PC-3 (cell line): ENCODE data around the gene CHKA. TPM values are rescaled to one million over a fixed set of nuclear protein-coding genes. Genes with fewer than 3 reads are reported as not detected.

Experiments used
- ATAC-seq: fragments of 200-7000 bp; cut with Tn5 transposase; 2 replicates; pipeline ENCODE4 v1.9.1; 2020; ENCODE audit warnings: mild to moderate bottlenecking, moderate library complexity
- BruUV-seq: library from RNA; stranded (reverse); fragments of 400-500 nt; replicated peaks from 2 replicates; lab custom pipeline; 2021; lab: Mats Ljungman, UMichigan
- CTCF ChIA-PET: fragments of 300-600 bp; sonication (Branson Sonifier 250); formaldehyde crosslinking; loops from one replicate; lab custom pipeline; 2022; ENCODE audit warnings: antibody characterized with exemption; lab: Charles Lee
- POLR2A ChIA-PET: fragments of 300-600 bp; sonication (Branson Sonifier 250); formaldehyde crosslinking; loops from one replicate; lab custom pipeline; 2022; ENCODE audit warnings: antibody characterized with exemption; ENCODE audit not compliant: unreplicated experiment; lab: Charles Lee
- DNase-seq: peaks from one replicate; pipeline ENCODE4 v3.0.0-alpha.2; 2015
- H2AFZ ChIP-seq: fragments of 300-600 bp; sonication (generic); 2 replicates; pipeline ENCODE4 v1.6.0; 2016; ENCODE audit warnings: antibody characterized with exemption, low read length
- H3F3A ChIP-seq: fragments of 300-600 bp; sonication (generic); one replicate; pipeline ENCODE4 v1.6.0; 2017; ENCODE audit warnings: antibody characterized with exemption, low read length, control low read depth, mild to moderate bottlenecking; ENCODE audit not compliant: unreplicated experiment
- H3K27ac ChIP-seq: fragments of 300-600 bp; sonication (generic); 2 replicates; pipeline ENCODE4 v1.5.1; 2016; ENCODE audit warnings: mild to moderate bottlenecking, low read length
- H3K27me3 ChIP-seq: fragments of 300-600 bp; sonication (generic); 2 replicates; pipeline ENCODE4 v1.6.1; 2016; ENCODE audit warnings: low read length, mixed read lengths
- H3K36me3 ChIP-seq: fragments of 300-600 bp; sonication (generic); 2 replicates; pipeline ENCODE4 v1.6.1; 2016; ENCODE audit warnings: low read depth, mixed run types, low read length, mixed read lengths
- H3K4me1 ChIP-seq: fragments of 300-600 bp; sonication (generic); 2 replicates; pipeline ENCODE4 v1.5.1; 2016; ENCODE audit warnings: low read length; ENCODE audit not compliant: insufficient read depth
- H3K4me2 ChIP-seq: fragments of 300-600 bp; sonication (generic); 2 replicates; pipeline ENCODE4 v1.6.0; 2016; ENCODE audit warnings: low read length
- H3K4me3 ChIP-seq: fragments of 300-600 bp; sonication (generic); 2 replicates; pipeline ENCODE4 v1.5.1; 2016; ENCODE audit warnings: mild to moderate bottlenecking, low read length, mixed read lengths
- H3K79me2 ChIP-seq: fragments of 300-600 bp; sonication (generic); 2 replicates; pipeline ENCODE4 v1.6.1; 2017; ENCODE audit warnings: low read length, mixed read lengths
- H3K9ac ChIP-seq: fragments of 300-600 bp; sonication (generic); 2 replicates; pipeline ENCODE4 v1.6.0; 2016; ENCODE audit warnings: mild to moderate bottlenecking, low read length
- H3K9me2 ChIP-seq: fragments of 300-600 bp; sonication (generic); replicated peaks from 2 replicates; pipeline ENCODE4 v1.6.1; 2016; ENCODE audit warnings: mixed run types, low read length, mixed read lengths
- H3K9me3 ChIP-seq: fragments of 300-600 bp; sonication (generic); 2 replicates; pipeline ENCODE4 v1.6.1; 2016; ENCODE audit warnings: low read length, mixed read lengths
- H4K20me1 ChIP-seq: fragments of 300-600 bp; sonication (generic); 2 replicates; pipeline ENCODE4 v1.6.1; 2016; ENCODE audit warnings: low read length, mixed read lengths
- EZH2phosphoT487 ChIP-seq: fragments of 300-600 bp; sonication (generic); IDR thresholded peaks from 2 replicates; pipeline ENCODE4 v1.6.1; 2018; ENCODE audit warnings: mild to moderate bottlenecking, antibody characterized with exemption, low read length, borderline replicate concordance
- intact Hi-C: fragments of 100-400 bp; cut with micrococcal nuclease; formaldehyde crosslinking; loops from 2 replicates; pipeline ENCODE4 v1.9.0; 2023
- total RNA-seq: library from RNA; depleted of rRNA; stranded (reverse); fragments of >200 nt; gene quantifications from 2 replicates; pipeline ENCODE4 v1.2.3, GENCODE V29; 2014
- TF ChIP-seq, protein P1 (sequence below): fragments of 300-600 bp; sonication (generic); conservative IDR thresholded peaks from 2 replicates; pipeline ENCODE4 v1.5.1; 2017; ENCODE audit warnings: antibody characterized with exemption, low read depth, mild to moderate bottlenecking, low read length

The CHKA gene
- total RNA-seq, 1 experiment from 2014 or later, result 57.5 TPM

DNA sequence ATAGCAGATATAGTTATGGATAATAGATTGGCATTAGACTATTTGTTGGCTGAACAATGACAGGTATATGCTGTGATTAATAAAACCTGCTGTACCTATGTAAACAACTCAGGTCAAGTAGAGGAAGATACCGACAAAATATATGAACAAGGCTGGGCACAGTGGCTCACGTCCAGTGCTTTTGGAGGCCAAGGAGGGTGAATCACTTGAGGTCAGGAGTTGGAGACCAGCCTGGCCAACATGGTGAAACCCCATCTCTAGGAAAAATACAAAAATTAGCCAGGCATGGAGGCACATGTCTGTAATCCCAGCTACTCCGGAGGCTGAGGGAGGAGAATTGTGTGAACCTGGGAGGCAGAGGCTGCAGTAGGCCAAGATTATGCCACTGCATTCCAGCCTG is 14.0 kb upstream of the CHKA start:
- TF ChIP-seq EZH2phosphoT487, result no peak
- Histone ChIP-seq H3F3A (no peaks in the 10 kb centered on the region), H2AFZ (no peak overlapping the region), H3K79me2 (no peaks in the 10 kb centered on the region), H3K27ac (no peak overlapping the region), H3K4me2 (no peak overlapping the region), H3K27me3 (no peaks in the 10 kb centered on the region), H3K4me3 (no peak overlapping the region), H3K9me2 (no peaks in the 10 kb centered on the region), H4K20me1 (no peaks in the 10 kb centered on the region), H3K4me1 (no peaks in the 10 kb centered on the region), H3K9ac (no peak overlapping the region), H3K36me3 (peaks cover 7% of the 10 kb centered on the region; the same call in 1 of the 2 replicates), H3K9me3 (peaks cover 26% of the 10 kb centered on the region)
- ChIA-PET POLR2A (no interaction called here), CTCF (no interaction called here)
- no peak for ATAC-seq
- DNase-seq, result no peak
- intact Hi-C loops, result no loop called here
- no TSS peak for BruUV-seq

DNA sequence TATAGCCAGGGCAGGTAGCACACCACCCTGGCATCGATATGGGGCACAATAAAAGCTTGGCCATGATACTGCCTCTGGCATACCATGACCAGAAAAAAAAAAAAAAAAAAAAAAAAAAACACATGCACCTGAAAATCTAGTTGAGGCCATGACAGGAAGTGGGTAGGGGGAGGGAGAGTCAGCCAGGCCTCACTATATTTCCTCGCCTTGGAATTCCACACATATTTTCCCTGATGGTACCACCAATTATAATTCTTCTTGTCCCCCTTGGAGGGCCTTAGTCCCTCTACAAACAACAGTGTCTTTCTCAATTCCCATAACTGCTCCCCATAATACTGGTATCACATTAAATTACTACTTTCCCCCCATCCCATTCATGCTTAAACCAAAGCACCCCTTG is 12.6 kb upstream of the CHKA start:
- POLR2A ChIA-PET, result no interaction called here
- no peak overlapping the region for H2AFZ ChIP-seq
- H3F3A ChIP-seq, result no peaks in the 10 kb centered on the region
- H3K9me2 ChIP-seq, result no peaks in the 10 kb centered on the region
- no peak for TF ChIP-seq EZH2phosphoT487
- no peak overlapping the region for H3K4me3 ChIP-seq
- no peak overlapping the region for H3K4me2 ChIP-seq
- H3K9me3 ChIP-seq, result peaks cover 31% of the 10 kb centered on the region
- intact Hi-C loops, result no loop called here
- H4K20me1 ChIP-seq, result no peaks in the 10 kb centered on the region
- peaks cover 7% of the 10 kb centered on the region; the same call in 1 of the 2 replicates for H3K36me3 ChIP-seq
- CTCF ChIA-PET, result no interaction called here
- H3K9ac ChIP-seq, result no peak overlapping the region
- DNase-seq (no peak), ATAC-seq (no peak)
- no peaks in the 10 kb centered on the region for H3K27me3 ChIP-seq
- no peaks in the 10 kb centered on the region for H3K79me2 ChIP-seq
- no TSS peak for BruUV-seq
- H3K4me1 ChIP-seq, result no peaks in the 10 kb centered on the region; the same call in 1 of the 2 replicates
- no peak overlapping the region for H3K27ac ChIP-seq

GRCh38 chr11:68130121-68130520 is 8.9 kb upstream of the CHKA start:
- H3K36me3 ChIP-seq, result peaks cover 7% of the 10 kb centered on the region; the same call in 1 of the 2 replicates
- ChIA-PET POLR2A (interaction anchor here (0.6 kb wide), 1 partner anchor 1967 kb away, joined by 3 read pairs; no protein-coding TSS in a partner anchor), CTCF (no interaction called here)
- peaks cover 12% of the 10 kb centered on the region; the same call in 1 of the 2 replicates for H3K4me1 ChIP-seq
- no peak overlapping the region for H3K9ac ChIP-seq
- no peaks in the 10 kb centered on the region for H4K20me1 ChIP-seq
- H3K9me3 ChIP-seq, result peaks cover 29% of the 10 kb centered on the region
- no peak overlapping the region for H2AFZ ChIP-seq
- intact Hi-C loops, result no loop called here
- no peak overlapping the region for H3K4me3 ChIP-seq
- no peak overlapping the region for H3K4me2 ChIP-seq
- H3K9me2 ChIP-seq, result no peaks in the 10 kb centered on the region
- ATAC-seq (no peak), DNase-seq (no peak)
- no TSS peak for BruUV-seq
- no peak for TF ChIP-seq EZH2phosphoT487
- TF ChIP-seq, protein P1, sequence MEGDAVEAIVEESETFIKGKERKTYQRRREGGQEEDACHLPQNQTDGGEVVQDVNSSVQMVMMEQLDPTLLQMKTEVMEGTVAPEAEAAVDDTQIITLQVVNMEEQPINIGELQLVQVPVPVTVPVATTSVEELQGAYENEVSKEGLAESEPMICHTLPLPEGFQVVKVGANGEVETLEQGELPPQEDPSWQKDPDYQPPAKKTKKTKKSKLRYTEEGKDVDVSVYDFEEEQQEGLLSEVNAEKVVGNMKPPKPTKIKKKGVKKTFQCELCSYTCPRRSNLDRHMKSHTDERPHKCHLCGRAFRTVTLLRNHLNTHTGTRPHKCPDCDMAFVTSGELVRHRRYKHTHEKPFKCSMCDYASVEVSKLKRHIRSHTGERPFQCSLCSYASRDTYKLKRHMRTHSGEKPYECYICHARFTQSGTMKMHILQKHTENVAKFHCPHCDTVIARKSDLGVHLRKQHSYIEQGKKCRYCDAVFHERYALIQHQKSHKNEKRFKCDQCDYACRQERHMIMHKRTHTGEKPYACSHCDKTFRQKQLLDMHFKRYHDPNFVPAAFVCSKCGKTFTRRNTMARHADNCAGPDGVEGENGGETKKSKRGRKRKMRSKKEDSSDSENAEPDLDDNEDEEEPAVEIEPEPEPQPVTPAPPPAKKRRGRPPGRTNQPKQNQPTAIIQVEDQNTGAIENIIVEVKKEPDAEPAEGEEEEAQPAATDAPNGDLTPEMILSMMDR, result no peak
- no peaks in the 10 kb centered on the region for H3K79me2 ChIP-seq
- H3K27me3 ChIP-seq, result no peaks in the 10 kb centered on the region
- H3F3A ChIP-seq, result no peaks in the 10 kb centered on the region
- H3K27ac ChIP-seq, result no peak overlapping the region
